ENCODE data around the gene ANXA9. TPM values are rescaled to one million over a fixed set of nuclear protein-coding genes. Genes with fewer than 3 reads are reported as not detected.

ANXA9 gene
- total RNA-seq, 4 donors from 2014 or later, result 0.31 TPM; not detected in 3

DNA sequence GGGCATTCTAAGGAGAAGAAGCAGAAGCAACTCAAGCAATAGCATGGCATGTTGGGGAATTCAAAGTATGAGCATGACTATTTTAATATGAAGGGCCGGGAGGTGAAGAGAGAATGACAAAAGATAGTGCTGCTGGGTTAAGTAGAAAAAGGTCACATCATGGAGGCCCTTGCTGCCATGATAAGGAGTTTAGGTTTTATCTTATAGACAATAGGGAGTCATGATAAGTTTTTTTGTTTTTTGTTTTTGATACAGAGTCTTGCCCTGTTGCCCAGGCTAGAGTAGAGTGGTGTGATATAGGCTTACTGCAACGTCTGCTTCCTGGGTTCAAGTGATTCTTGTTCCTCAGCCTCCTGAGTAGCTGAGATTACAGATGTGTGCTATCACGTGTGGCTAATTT, 57.4 kb downstream of the ANXA9 start:
- H3K27ac ChIP-seq, result no peak overlapping the region
- no peak overlapping the region for H3K4me3 ChIP-seq
- no peak for ATAC-seq
- H3K4me1 ChIP-seq, result no peaks in the 10 kb centered on the region
- H3K27me3 ChIP-seq, result no peaks in the 10 kb centered on the region
- 76 to 88% methylated on average over 3 of the region's 3 CpGs for WGBS, 2 donors (ENCODE audit: low coverage in 1 of 2)
- H3K9me3 ChIP-seq, result no peaks in the 10 kb centered on the region
- peaks cover 0 to 13% of the 10 kb centered on the region in 2 donors for H3K36me3 ChIP-seq
- TF ChIP-seq EP300 (IDR thresholded peaks at IDR 0.05) (no peak), POLR2AphosphoS5 (IDR thresholded peaks at IDR 0.05) (no peak), POLR2A (IDR thresholded peaks at IDR 0.05) (no peak)
- TF ChIP-seq, protein P1, sequence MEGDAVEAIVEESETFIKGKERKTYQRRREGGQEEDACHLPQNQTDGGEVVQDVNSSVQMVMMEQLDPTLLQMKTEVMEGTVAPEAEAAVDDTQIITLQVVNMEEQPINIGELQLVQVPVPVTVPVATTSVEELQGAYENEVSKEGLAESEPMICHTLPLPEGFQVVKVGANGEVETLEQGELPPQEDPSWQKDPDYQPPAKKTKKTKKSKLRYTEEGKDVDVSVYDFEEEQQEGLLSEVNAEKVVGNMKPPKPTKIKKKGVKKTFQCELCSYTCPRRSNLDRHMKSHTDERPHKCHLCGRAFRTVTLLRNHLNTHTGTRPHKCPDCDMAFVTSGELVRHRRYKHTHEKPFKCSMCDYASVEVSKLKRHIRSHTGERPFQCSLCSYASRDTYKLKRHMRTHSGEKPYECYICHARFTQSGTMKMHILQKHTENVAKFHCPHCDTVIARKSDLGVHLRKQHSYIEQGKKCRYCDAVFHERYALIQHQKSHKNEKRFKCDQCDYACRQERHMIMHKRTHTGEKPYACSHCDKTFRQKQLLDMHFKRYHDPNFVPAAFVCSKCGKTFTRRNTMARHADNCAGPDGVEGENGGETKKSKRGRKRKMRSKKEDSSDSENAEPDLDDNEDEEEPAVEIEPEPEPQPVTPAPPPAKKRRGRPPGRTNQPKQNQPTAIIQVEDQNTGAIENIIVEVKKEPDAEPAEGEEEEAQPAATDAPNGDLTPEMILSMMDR (IDR thresholded peaks at IDR 0.05), result no peak

DNA sequence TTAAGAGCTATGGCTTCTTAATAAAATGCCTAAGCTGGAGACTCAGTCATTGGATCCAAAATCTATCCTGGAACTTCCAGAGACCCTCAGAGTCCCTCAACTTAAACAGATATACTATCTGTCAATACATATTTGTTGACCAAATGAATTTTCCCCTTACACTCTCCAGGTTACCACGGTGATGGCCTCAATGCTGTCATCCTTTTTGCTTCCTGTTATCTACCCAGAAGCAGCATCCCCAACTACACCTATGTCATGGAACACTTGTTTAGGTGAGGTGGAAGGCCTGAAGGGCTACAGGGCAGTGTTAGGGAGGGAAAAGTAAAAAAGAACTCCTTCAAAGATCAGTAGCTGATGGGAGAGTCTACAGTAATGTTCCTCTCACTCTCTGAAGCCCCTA, 61.1 kb downstream of the ANXA9 start:
- H3K9me3 ChIP-seq, result no peaks in the 10 kb centered on the region
- no peak overlapping the region for H3K4me3 ChIP-seq
- H3K4me1 ChIP-seq, result peaks cover 0 to 10% (median 4%) of the 10 kb centered on the region in 3 donors
- no peaks in the 10 kb centered on the region for H3K36me3 ChIP-seq
- no peaks in the 10 kb centered on the region for H3K27me3 ChIP-seq
- no CpG with 5 or more reads among the region's 1 CpG for WGBS, 2 donors (ENCODE audit: low coverage in 1 of 2)
- TF ChIP-seq POLR2AphosphoS5 (IDR thresholded peaks at IDR 0.05) (no peak), EP300 (IDR thresholded peaks at IDR 0.05) (no peak), POLR2A (IDR thresholded peaks at IDR 0.05) (no peak)
- TF ChIP-seq, protein P1 (IDR thresholded peaks at IDR 0.05), result no peak
- no peak overlapping the region for H3K27ac ChIP-seq
- no peak for ATAC-seq

Small RNA genes within 50 kb of the gene (small RNA-seq; reads per million reads assigned to genes)
- 0 reads per million in 4 donors for gene RNU6-884P

Other genes starting within 250 kb of the ANXA9 start
- 10 to 100 TPM in 3 of 4 donors, 1 to 10 TPM in 1; 9.3 to 80.3 (median 50.4) TPM for gene CTSS, start 216.5 kb upstream of the ANXA9 start, total RNA-seq
- gene CTSK, start 174.0 kb upstream of the ANXA9 start, total RNA-seq, result 10 to 100 TPM; 29.1 to 69.1 (median 50.4) TPM
- 10 to 100 TPM; 43.2 to 53.2 (median 50.2) TPM for gene ARNT, start 105.7 kb upstream of the ANXA9 start, total RNA-seq
- gene CTXND2, start 95.2 kb upstream of the ANXA9 start, total RNA-seq, result not detected
- 10 to 100 TPM; 21.9 to 32.2 (median 28.7) TPM for gene SETDB1, start 55.9 kb upstream of the ANXA9 start, total RNA-seq
- gene CERS2, start 7.5 kb upstream of the ANXA9 start, total RNA-seq, result 100 to 1,000 TPM in 3 of 4 donors, 10 to 100 TPM in 1; 98.3 to 142 (median 127) TPM
- gene MINDY1, start 24.6 kb downstream of the ANXA9 start, total RNA-seq, result 10 to 100 TPM; 21.2 to 39.2 (median 33.2) TPM
- gene PRUNE1, start 26.2 kb downstream of the ANXA9 start, total RNA-seq, result 10 to 100 TPM; 24.2 to 28.9 (median 26.7) TPM
- 1 to 10 TPM in 1 of 4 donors, under 1 TPM in 3; 0.13 to 6.1 (median 0.70) TPM for gene BNIPL, start 54.3 kb downstream of the ANXA9 start, total RNA-seq
- gene C1orf56, start 65.5 kb downstream of the ANXA9 start, total RNA-seq, result 1 to 10 TPM; 3.7 to 9.8 (median 7.0) TPM
- 10 to 100 TPM; 51.2 to 56.0 (median 54.4) TPM for gene CDC42SE1, start 77.3 kb downstream of the ANXA9 start, total RNA-seq
- 1 to 10 TPM in 2 of 4 donors, under 1 TPM in 2; 0.16 to 1.8 (median 1.1) TPM for gene MLLT11, start 78.1 kb downstream of the ANXA9 start, total RNA-seq
- 10 to 100 TPM; 20.6 to 28.5 (median 21.6) TPM for gene GABPB2, start 88.5 kb downstream of the ANXA9 start, total RNA-seq
- 10 to 100 TPM in 1 of 4 donors, 1 to 10 TPM in 3; 6.1 to 13.9 (median 8.0) TPM for gene SEMA6C, start 164.3 kb downstream of the ANXA9 start, total RNA-seq
- gene TNFAIP8L2, start 174.4 kb downstream of the ANXA9 start, total RNA-seq, result 1 to 10 TPM in 3 of 4 donors, under 1 TPM in 1; 0.85 to 7.2 (median 4.4) TPM
- gene LYSMD1, start 183.6 kb downstream of the ANXA9 start, total RNA-seq, result 10 to 100 TPM; 14.0 to 28.6 (median 14.4) TPM
- 10 to 100 TPM; 18.7 to 32.0 (median 25.6) TPM for gene SCNM1, start 183.9 kb downstream of the ANXA9 start, total RNA-seq
- gene TMOD4, start 193.7 kb downstream of the ANXA9 start, total RNA-seq, result 1 to 10 TPM in 1 of 4 donors, not detected in 3; 2.2 TPM
- 10 to 100 TPM; 46.4 to 82.0 (median 66.5) TPM for gene VPS72, start 207.9 kb downstream of the ANXA9 start, total RNA-seq
- gene PIP5K1A, start 216.3 kb downstream of the ANXA9 start, total RNA-seq, result 10 to 100 TPM; 42.8 to 80.1 (median 49.9) TPM

Measured in gastroesophageal sphincter (tissue), 4 donors.